Cardiac fibroblast (primary cell): ENCODE results near the gene TMED8.

Experiments
- DNase-seq, 2 donors: peaks; one replicate each; pipeline versions ENCODE4 v3.0.0 to v3.0.0-alpha.2; 2010; ENCODE audit warnings: low read depth in 2 of 2
- H3K4me3 ChIP-seq, 2 donors: replicated peaks in 1 of 2; 1 replicate in 1 of 2; 2 replicates in 1 of 2; pipeline ENCODE4 v1.5.1; 2011; ENCODE audit warnings: low read depth in 2 of 2, low read length in 2 of 2, mild to moderate bottlenecking in 2 of 2, moderate library complexity in 1 of 2
- TF ChIP-seq, protein P1 (sequence below): IDR thresholded peaks from one replicate; pipeline ENCODE4 v1.5.1; 2011; ENCODE audit warnings: low read depth, mild to moderate bottlenecking, low read length, inconsistent platforms

Gene TMED8

GRCh38 chr14:77311217-77311616 is 65.7 kb downstream of the TMED8 start:
- TF ChIP-seq, protein P1, sequence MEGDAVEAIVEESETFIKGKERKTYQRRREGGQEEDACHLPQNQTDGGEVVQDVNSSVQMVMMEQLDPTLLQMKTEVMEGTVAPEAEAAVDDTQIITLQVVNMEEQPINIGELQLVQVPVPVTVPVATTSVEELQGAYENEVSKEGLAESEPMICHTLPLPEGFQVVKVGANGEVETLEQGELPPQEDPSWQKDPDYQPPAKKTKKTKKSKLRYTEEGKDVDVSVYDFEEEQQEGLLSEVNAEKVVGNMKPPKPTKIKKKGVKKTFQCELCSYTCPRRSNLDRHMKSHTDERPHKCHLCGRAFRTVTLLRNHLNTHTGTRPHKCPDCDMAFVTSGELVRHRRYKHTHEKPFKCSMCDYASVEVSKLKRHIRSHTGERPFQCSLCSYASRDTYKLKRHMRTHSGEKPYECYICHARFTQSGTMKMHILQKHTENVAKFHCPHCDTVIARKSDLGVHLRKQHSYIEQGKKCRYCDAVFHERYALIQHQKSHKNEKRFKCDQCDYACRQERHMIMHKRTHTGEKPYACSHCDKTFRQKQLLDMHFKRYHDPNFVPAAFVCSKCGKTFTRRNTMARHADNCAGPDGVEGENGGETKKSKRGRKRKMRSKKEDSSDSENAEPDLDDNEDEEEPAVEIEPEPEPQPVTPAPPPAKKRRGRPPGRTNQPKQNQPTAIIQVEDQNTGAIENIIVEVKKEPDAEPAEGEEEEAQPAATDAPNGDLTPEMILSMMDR, result no peak
- DNase-seq, result peak; percentile 32 to 43
- H3K4me3 ChIP-seq, result no peak overlapping the region

DNA sequence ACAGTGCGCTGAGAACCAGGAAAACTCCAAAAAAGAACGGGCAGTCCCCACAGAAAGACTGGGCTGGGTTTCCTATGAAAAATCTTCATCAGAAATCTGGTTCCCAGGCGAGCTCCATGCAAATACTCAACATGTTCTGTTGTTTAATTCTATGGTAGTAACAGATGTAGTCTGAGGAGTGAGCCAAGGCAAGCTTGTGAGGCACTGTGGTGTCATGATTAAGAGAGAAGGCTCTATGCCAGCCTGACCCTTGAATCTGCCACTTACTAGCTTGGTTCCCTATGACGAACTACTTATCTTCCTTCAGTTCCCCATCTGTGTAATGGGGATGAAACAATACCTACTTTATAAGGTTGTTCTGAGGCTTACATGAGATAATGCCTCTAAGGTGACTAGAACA is 66.9 kb downstream of the TMED8 start:
- peak in 1 of 2 donors; percentile 41 for DNase-seq
- TF ChIP-seq, protein P1, result no peak

GRCh38 chr14:77309131-77309530 is 67.8 kb downstream of the TMED8 start:
- H3K4me3 ChIP-seq, result no peak overlapping the region
- TF ChIP-seq, protein P1, result no peak

More for the DNA sequence above, 66.9 kb downstream of the TMED8 start:
- H3K4me3 ChIP-seq, result no peak overlapping the region

GRCh38 chr14:77306851-77307496 is 69.9 kb downstream of the TMED8 start:
- TF ChIP-seq, protein P1, result no peak
- no peak overlapping the region for H3K4me3 ChIP-seq

More at GRCh38 chr14:77309131-77309530, 67.8 kb downstream of the TMED8 start:
- DNase-seq, result no peak

DNA sequence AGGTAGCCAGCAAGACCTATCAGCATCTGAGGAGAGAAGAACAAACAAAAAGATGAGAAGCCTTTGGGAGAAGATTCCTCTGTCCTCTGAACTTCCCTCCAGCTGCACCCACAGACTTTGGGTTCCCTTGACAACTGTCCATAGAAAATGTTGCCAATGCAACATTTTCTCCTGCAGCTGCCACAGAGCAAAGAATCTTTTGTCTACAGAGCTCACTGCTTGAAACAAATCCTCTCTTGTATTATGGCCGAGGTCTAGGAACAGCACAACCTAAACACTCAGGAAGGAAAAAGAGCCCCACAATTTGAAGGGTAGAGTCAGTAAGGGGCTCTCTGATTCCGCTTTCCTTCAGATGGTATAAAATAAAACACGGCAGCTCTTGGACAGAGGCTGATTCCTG is 70.5 kb downstream of the TMED8 start:
- TF ChIP-seq, protein P1, result no peak
- DNase-seq, result no peak
- no peak overlapping the region for H3K4me3 ChIP-seq

More at GRCh38 chr14:77306851-77307496, 69.9 kb downstream of the TMED8 start:
- DNase-seq, result peak in 1 of 2 donors; percentile 19

DNA sequence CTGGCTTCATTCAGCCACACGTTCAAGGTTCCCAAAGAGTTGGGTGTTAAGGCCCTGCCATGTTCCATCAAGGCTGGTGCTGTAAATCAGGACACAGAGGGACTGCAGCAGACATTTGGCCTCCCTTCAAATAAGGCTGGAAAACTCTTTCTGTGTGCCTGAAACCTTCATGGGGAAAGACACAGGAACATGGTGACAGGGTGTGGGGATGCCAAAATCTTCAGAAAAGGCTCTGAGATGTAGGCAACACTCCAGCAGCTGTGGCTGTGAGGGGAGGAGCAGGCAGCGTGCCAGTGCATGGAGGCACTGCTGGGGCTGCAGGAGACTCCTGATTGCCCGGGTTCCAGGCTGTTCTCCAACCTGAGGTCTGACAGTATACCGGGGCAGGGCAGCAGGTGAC is 71.2 kb downstream of the TMED8 start:
- H3K4me3 ChIP-seq, result no peak overlapping the region
- TF ChIP-seq, protein P1, result no peak
- DNase-seq, result no peak
